Neural cell (in vitro differentiated cells): ENCODE measurements around the gene CCSAP. TPM values are rescaled to one million over a fixed set of nuclear protein-coding genes. Genes with fewer than 3 reads are reported as not detected.

ENCODE experiments used
- H2AFZ ChIP-seq: fragments of 200-600, 300-800 bp; sonication (generic), shearing (Covaris generic); 2 replicates; pipeline ENCODE4 v1.6.0; 2014; ENCODE audit warnings: low read depth, mild to moderate bottlenecking, antibody characterized with exemption, low read length, moderate library complexity
- H3F3A ChIP-seq: fragments of 200-600 bp; shearing (Covaris generic); 2 replicates; pipeline ENCODE4 v1.6.1; 2016; ENCODE audit warnings: mild to moderate bottlenecking, moderate library complexity, mixed read lengths, antibody characterized with exemption, low read length; ENCODE audit not compliant: insufficient read depth, poor library complexity, severe bottlenecking
- H3K27ac ChIP-seq: fragments of 200-600, 300-800 bp; sonication (generic), shearing (Covaris generic); 2 replicates; pipeline ENCODE4 v1.5.1; 2014; ENCODE audit warnings: mild to moderate bottlenecking, low read length, moderate library complexity
- H3K27me3 ChIP-seq: fragments of 300-800, 200-600 bp; sonication (generic), shearing (Covaris generic); 2 replicates; pipeline ENCODE4 v1.6.0; 2014; ENCODE audit warnings: mild to moderate bottlenecking, low read depth, low read length, moderate library complexity; ENCODE audit not compliant: insufficient read depth
- H3K36me3 ChIP-seq: fragments of 300-800, 200-600 bp; sonication (generic), shearing (Covaris generic); 2 replicates; pipeline ENCODE4 v1.5.1; 2014; ENCODE audit warnings: mild to moderate bottlenecking, antibody characterized with exemption, low read length, moderate library complexity; ENCODE audit not compliant: insufficient read depth
- H3K4me2 ChIP-seq: fragments of 300-800, 200-600 bp; sonication (generic), shearing (Covaris generic); 2 replicates; pipeline ENCODE4 v1.6.0; 2014; ENCODE audit warnings: mild to moderate bottlenecking, low read length
- H3K4me3 ChIP-seq: fragments of 300-800, 200-600 bp; sonication (generic), shearing (Covaris generic); 2 replicates; pipeline ENCODE4 v1.5.1; 2014; ENCODE audit warnings: mild to moderate bottlenecking, low read length, moderate library complexity
- H3K79me2 ChIP-seq: fragments of 200-600 bp; shearing (Covaris generic); replicated peaks from 2 replicates; pipeline ENCODE4 v1.6.0; 2014; ENCODE audit warnings: mild to moderate bottlenecking, low read length, moderate library complexity; ENCODE audit not compliant: insufficient read depth
- H3K9ac ChIP-seq: fragments of 300-800, 200-600 bp; sonication (generic), shearing (Covaris generic); 2 replicates; pipeline ENCODE4 v1.6.1; 2016; ENCODE audit warnings: mild to moderate bottlenecking, low read length, mixed read lengths
- H3K9me2 ChIP-seq: fragments of 200-600 bp; shearing (Covaris generic); 2 replicates; pipeline ENCODE4 v1.6.1; 2016; ENCODE audit warnings: mild to moderate bottlenecking, low read length, mixed read lengths; ENCODE audit not compliant: insufficient read depth
- H3K9me3 ChIP-seq: fragments of 200-600, 300-800 bp; sonication (generic), shearing (Covaris generic); 2 replicates; pipeline ENCODE4 v1.6.1; 2016; ENCODE audit warnings: mild to moderate bottlenecking, mixed run types, low read length, moderate library complexity, mixed read lengths
- H4K20me1 ChIP-seq: fragments of 200-600 bp; shearing (Covaris generic); 2 replicates; pipeline ENCODE4 v1.6.1; 2016; ENCODE audit warnings: mild to moderate bottlenecking, mixed run types; ENCODE audit not compliant: insufficient read depth
- CTCF ChIP-seq: fragments of 450-650 bp; IDR thresholded peaks from 2 replicates; pipeline ENCODE4 v1.5.1; 2014; ENCODE audit warnings: antibody characterized with exemption, mild to moderate bottlenecking, moderate library complexity; ENCODE audit not compliant: poor library complexity, severe bottlenecking
- EP300 ChIP-seq: fragments of 450-650 bp; conservative IDR thresholded peaks from 2 replicates; pipeline ENCODE4 v1.6.1; 2014; ENCODE audit warnings: antibody characterized with exemption, mild to moderate bottlenecking, moderate library complexity; ENCODE audit not compliant: poor library complexity, severe bottlenecking
- EZH2 ChIP-seq: fragments of 200-600, 300-800 bp; shearing (Covaris generic), sonication (generic); IDR thresholded peaks from 2 replicates; pipeline ENCODE4 v1.6.1; 2014; ENCODE audit warnings: antibody characterized with exemption, low read length, borderline replicate concordance, mild to moderate bottlenecking; ENCODE audit not compliant: insufficient read depth, poor library complexity, severe bottlenecking
- MXI1 ChIP-seq: fragments of 450-650 bp; conservative IDR thresholded peaks from 2 replicates; pipeline ENCODE4 v1.6.1; 2014; ENCODE audit warnings: antibody characterized with exemption, mild to moderate bottlenecking; ENCODE audit not compliant: poor library complexity, severe bottlenecking
- POLR2AphosphoS5 ChIP-seq: IDR thresholded peaks from 2 replicates; pipeline ENCODE4 v1.6.1; 2012
- RAD21 ChIP-seq: fragments of 450-650 bp; conservative IDR thresholded peaks from 2 replicates; pipeline ENCODE4 v1.6.1; 2014; ENCODE audit warnings: antibody characterized with exemption, mild to moderate bottlenecking, moderate library complexity
- SMC3 ChIP-seq: fragments of 450-650 bp; conservative IDR thresholded peaks from 2 replicates; pipeline ENCODE4 v1.6.1; 2014; ENCODE audit warnings: antibody characterized with exemption, mild to moderate bottlenecking, moderate library complexity; ENCODE audit not compliant: poor library complexity
- TAF1 ChIP-seq: IDR thresholded peaks from 2 replicates; pipeline ENCODE4 v1.6.1; 2012; ENCODE audit warnings: low read depth
- polyA plus RNA-seq: library from polyadenylated mRNA; depleted of rRNA; stranded (reverse); fragments of >200 nt; gene quantifications from 2 replicates; pipeline ENCODE4 v1.2.3, GENCODE V29; 2014
- TF ChIP-seq, protein P1 (sequence below): IDR thresholded peaks from 2 replicates; pipeline ENCODE4 v1.6.1; 2012; ENCODE audit warnings: borderline replicate concordance

Gene CCSAP
- polyA plus RNA-seq, 1 donor from 2014 or later = 66.7 TPM

DNA sequence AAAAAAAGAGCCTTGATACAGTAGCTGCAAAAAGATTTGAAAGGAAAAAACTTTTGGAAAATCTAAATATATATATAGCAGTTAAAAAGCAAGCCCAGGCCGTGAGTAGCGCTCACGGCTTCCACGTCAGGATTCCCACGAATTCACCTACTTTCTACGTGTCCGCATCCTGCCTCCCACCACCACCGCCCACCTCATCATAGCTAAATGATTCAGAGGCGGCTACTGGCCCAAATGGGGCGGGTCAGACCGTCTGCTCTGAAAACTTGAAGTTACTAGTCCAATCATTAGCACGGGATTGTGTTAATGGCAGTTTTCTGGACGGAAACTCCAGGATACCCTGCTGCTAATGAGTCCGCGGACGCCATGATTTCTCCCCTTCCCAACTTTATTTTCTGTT is 1.3 kb upstream of the CCSAP start:
- Histone ChIP-seq H3K9me3 (no peaks in the 10 kb centered on the region), H3K4me2 (no peak overlapping the region), H2AFZ (no peak overlapping the region), H3K27me3 (no peaks in the 10 kb centered on the region), H3K4me3 (no peak overlapping the region), H3K9me2 (no peaks in the 10 kb centered on the region), H4K20me1 (no peaks in the 10 kb centered on the region), H3F3A (no peaks in the 10 kb centered on the region), H3K27ac (no peak overlapping the region), H3K79me2 (peaks cover 21% of the 10 kb centered on the region), H3K36me3 (no peaks in the 10 kb centered on the region), H3K9ac (no peak overlapping the region)
- TF ChIP-seq CTCF (no peak), MXI1 (no peak), SMC3 (no peak), EP300 (no peak), EZH2 (no peak), POLR2AphosphoS5 (no peak), TAF1 (no peak)
- TF ChIP-seq, protein P1, sequence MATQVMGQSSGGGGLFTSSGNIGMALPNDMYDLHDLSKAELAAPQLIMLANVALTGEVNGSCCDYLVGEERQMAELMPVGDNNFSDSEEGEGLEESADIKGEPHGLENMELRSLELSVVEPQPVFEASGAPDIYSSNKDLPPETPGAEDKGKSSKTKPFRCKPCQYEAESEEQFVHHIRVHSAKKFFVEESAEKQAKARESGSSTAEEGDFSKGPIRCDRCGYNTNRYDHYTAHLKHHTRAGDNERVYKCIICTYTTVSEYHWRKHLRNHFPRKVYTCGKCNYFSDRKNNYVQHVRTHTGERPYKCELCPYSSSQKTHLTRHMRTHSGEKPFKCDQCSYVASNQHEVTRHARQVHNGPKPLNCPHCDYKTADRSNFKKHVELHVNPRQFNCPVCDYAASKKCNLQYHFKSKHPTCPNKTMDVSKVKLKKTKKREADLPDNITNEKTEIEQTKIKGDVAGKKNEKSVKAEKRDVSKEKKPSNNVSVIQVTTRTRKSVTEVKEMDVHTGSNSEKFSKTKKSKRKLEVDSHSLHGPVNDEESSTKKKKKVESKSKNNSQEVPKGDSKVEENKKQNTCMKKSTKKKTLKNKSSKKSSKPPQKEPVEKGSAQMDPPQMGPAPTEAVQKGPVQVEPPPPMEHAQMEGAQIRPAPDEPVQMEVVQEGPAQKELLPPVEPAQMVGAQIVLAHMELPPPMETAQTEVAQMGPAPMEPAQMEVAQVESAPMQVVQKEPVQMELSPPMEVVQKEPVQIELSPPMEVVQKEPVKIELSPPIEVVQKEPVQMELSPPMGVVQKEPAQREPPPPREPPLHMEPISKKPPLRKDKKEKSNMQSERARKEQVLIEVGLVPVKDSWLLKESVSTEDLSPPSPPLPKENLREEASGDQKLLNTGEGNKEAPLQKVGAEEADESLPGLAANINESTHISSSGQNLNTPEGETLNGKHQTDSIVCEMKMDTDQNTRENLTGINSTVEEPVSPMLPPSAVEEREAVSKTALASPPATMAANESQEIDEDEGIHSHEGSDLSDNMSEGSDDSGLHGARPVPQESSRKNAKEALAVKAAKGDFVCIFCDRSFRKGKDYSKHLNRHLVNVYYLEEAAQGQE = no peak

DNA sequence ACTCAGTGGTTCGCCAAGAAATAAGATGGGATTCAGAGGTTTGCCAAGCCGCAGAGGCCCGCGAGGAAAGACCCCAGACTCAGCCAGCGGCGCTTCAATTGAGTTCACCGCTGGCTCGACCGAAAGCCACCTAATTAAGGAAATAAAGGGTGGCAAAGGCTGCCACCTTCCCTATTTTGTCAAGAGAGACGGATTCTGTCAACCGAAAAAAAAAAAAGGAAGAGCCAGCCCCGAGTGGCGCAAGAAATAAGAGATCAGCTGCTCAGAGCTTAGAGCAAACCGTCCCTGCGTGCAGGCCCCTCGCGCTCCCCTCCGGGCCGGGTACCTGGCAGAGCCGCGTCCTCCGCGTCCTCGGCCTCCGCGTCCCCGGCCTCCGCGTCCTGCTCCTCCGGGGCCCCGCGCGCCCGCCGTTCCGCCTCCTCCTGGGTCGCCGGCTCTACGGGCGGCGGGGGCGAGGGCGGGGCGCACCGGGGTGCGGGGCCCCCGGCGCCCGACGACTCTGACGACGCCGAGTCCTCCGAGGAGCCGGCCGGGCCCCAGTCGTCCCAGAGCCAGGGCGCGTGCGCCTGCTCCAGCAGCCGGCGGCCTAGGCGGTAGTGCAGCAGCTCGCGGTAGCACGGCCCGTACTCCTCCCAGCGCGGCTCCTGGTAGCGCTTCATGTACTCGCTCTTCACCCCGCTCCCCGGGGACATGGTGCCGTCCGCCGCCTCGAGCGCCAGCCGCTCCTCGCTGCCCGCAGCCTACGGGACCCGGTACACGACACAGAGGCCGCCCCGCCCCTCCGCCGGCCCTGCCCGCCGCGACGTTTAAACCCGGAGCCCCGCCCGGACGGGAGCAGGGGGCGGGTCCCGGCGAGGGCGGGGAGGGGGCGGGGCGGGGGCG is 832 bp downstream of the CCSAP start:
- Histone ChIP-seq H4K20me1 (no peaks in the 10 kb centered on the region), H3K36me3 (no peaks in the 10 kb centered on the region), H3K27me3 (no peaks in the 10 kb centered on the region), H3K4me2 (peak overlapping the region; percentile 98), H3K9ac (peak overlapping the region; percentile 89), H2AFZ (peak overlapping the region; percentile 36), H3K9me3 (no peaks in the 10 kb centered on the region), H3K27ac (peak overlapping the region; percentile 89), H3F3A (no peaks in the 10 kb centered on the region), H3K4me3 (peak overlapping the region; percentile 79), H3K9me2 (no peaks in the 10 kb centered on the region), H3K79me2 (peaks cover 41% of the 10 kb centered on the region)
- TF ChIP-seq EP300 (peak; percentile 26), MXI1 (peak; percentile 20), CTCF (no peak), POLR2AphosphoS5 (peak; percentile 84), TAF1 (no peak), SMC3 (peak; percentile 26), EZH2 (no peak), RAD21 (no peak)
- TF ChIP-seq, protein P1 = peak; percentile 33
